NB4 (cell line): ENCODE measurements around the gene TCHP.

ENCODE experiments used
- CTCF ChIP-seq: IDR thresholded peaks from one replicate; pipeline ENCODE4 v1.5.1; 2012; ENCODE audit warnings: low read depth, low read length
- MAX ChIP-seq: IDR thresholded peaks from 2 replicates; pipeline ENCODE4 v1.6.1; 2011; ENCODE audit warnings: low read depth, low read length
- MYC ChIP-seq: IDR thresholded peaks from 2 replicates; pipeline ENCODE4 v1.6.1; 2011; ENCODE audit warnings: low read depth, low read length
- POLR2A ChIP-seq: IDR thresholded peaks from 2 replicates; pipeline ENCODE4 v1.6.1; 2011; ENCODE audit warnings: mild to moderate bottlenecking; ENCODE audit not compliant: insufficient read length; ENCODE audit errors: extremely low read depth

- no peak for TF ChIP-seq CTCF
- no peak for TF ChIP-seq POLR2A
- no peak for TF ChIP-seq MAX
- no peak for TF ChIP-seq MYC
Measured at GRCh38 chr12:109890620-109891170, 9.4 kb upstream of the TCHP start.
